ENCODE data around the gene ETV5. TPM values are rescaled to one million over a fixed set of nuclear protein-coding genes. Genes with fewer than 3 reads are reported as not detected.

The ETV5 gene
- total RNA-seq, 4 donors from 2014 or later: 19.0 to 31.6 (median 21.3) TPM

DNA sequence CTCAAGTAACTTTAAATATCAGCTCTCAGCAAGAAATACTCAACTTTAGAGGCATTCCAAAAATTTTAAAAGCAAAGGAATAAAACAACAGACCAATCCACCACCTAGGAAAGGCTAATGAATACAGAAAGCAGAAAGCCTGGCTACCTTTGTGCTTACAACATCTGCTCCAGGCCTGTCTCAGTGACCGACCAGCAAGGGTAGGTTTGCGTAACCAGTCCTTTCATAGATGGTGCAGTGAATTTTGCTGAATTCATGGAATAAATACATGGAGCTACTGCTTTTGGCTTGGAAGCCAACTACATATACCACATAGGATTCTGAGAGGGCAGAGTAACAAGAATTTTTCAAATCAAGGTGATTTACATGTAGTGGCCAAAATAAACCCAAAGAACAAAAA lies 27.2 kb downstream of the ETV5 start:
- Histone ChIP-seq H3K4me3 (no peak overlapping the region), H3K27ac (no peak overlapping the region), H3K36me3 (peaks cover 0 to 5% of the 10 kb centered on the region in 2 donors), H3K27me3 (no peaks in the 10 kb centered on the region), H3K9me3 (no peaks in the 10 kb centered on the region), H3K4me1 (no peaks in the 10 kb centered on the region)
- TF ChIP-seq, protein P1, sequence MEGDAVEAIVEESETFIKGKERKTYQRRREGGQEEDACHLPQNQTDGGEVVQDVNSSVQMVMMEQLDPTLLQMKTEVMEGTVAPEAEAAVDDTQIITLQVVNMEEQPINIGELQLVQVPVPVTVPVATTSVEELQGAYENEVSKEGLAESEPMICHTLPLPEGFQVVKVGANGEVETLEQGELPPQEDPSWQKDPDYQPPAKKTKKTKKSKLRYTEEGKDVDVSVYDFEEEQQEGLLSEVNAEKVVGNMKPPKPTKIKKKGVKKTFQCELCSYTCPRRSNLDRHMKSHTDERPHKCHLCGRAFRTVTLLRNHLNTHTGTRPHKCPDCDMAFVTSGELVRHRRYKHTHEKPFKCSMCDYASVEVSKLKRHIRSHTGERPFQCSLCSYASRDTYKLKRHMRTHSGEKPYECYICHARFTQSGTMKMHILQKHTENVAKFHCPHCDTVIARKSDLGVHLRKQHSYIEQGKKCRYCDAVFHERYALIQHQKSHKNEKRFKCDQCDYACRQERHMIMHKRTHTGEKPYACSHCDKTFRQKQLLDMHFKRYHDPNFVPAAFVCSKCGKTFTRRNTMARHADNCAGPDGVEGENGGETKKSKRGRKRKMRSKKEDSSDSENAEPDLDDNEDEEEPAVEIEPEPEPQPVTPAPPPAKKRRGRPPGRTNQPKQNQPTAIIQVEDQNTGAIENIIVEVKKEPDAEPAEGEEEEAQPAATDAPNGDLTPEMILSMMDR (IDR thresholded peaks at IDR 0.05 in 4 of 5, conservative IDR thresholded peaks at IDR 0.05 in 1 of 5): no peak
- no peak for TF ChIP-seq POLR2A (IDR thresholded peaks at IDR 0.05)
- intact Hi-C loops (cut with DNase I; ENCODE audit: low total_unique reads): no loop called here
- ATAC-seq (no peak), DNase-seq (no peak)
- in situ Hi-C loops (cut with MboI; ENCODE audit: low sequenced_read_pairs in 4 of 4): no loop called here

DNA sequence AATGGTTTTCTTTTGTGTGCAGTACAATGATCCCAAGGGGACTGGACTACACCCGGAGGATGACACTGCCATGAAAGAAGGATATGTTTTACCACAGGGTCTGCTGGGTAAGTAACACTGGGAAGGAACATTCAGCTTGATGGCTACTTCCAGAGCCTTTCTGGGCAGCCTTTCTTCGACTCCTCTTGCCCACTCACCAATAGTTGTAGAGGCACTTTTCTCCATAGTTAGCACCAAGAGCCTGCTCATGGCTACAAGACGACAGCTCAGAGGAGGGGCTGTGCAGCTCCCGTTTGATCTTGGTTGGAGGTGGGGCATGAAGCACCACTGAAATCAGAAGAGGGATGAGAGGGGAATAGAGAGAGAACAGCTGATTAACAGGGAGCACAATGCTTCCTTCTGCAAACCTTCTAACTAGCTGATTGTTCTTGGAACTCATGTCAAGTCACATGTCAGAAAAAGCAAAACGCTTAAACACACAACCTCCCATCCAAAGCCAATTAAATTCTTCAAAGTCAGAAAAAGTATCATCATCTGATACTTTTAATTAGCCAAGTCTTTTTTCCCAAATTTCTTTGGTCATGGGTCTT lies 27.9 kb downstream of the ETV5 start:
- no peaks in the 10 kb centered on the region for H3K9me3 ChIP-seq
- H3K27ac ChIP-seq: no peak overlapping the region
- no peak overlapping the region for H3K4me3 ChIP-seq
- DNase-seq (no peak), ATAC-seq (no peak)
- intact Hi-C loops (cut with DNase I; ENCODE audit: low total_unique reads) (no loop called here), in situ Hi-C loops (cut with MboI; ENCODE audit: low sequenced_read_pairs in 4 of 4) (no loop called here)
- H3K36me3 ChIP-seq: peaks cover 0 to 5% of the 10 kb centered on the region in 2 donors
- TF ChIP-seq POLR2A (IDR thresholded peaks at IDR 0.05): no peak
- TF ChIP-seq, protein P1 (IDR thresholded peaks at IDR 0.05 in 4 of 5, conservative IDR thresholded peaks at IDR 0.05 in 1 of 5): no peak
- no peaks in the 10 kb centered on the region for H3K27me3 ChIP-seq
- H3K4me1 ChIP-seq: no peaks in the 10 kb centered on the region

DNA sequence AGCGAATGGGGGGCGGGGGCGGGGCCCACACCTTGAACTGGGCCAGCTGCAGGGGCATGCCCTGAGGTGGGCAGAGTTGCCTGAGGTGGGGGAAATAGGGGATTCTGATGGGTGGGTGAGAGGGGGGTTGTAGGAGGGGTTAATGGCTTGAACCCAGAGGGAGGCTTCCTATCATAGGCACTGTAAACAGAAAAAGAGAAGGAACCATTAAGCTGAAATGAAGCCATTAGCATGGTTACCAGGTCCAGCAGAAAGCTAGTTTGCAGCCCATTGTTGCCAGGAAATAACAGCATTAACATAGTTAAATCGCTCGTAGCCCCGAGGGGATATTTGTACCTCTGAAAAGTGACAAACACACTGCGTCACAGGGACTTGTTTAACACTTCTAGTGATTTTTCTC lies 29.0 kb downstream of the ETV5 start:
- ATAC-seq: no peak
- no peak overlapping the region for H3K27ac ChIP-seq
- TF ChIP-seq, protein P1 (IDR thresholded peaks at IDR 0.05 in 4 of 5, conservative IDR thresholded peaks at IDR 0.05 in 1 of 5): no peak
- TF ChIP-seq POLR2A (IDR thresholded peaks at IDR 0.05): no peak
- H3K9me3 ChIP-seq: no peaks in the 10 kb centered on the region
- H3K4me1 ChIP-seq: no peaks in the 10 kb centered on the region
- intact Hi-C loops (cut with DNase I; ENCODE audit: low total_unique reads) (no loop called here), in situ Hi-C loops (cut with MboI; ENCODE audit: low sequenced_read_pairs in 4 of 4) (no loop called here)
- peaks cover 0 to 5% of the 10 kb centered on the region in 2 donors for H3K36me3 ChIP-seq
- no peaks in the 10 kb centered on the region for H3K27me3 ChIP-seq
- no peak for DNase-seq
- H3K4me3 ChIP-seq: no peak overlapping the region

DNA sequence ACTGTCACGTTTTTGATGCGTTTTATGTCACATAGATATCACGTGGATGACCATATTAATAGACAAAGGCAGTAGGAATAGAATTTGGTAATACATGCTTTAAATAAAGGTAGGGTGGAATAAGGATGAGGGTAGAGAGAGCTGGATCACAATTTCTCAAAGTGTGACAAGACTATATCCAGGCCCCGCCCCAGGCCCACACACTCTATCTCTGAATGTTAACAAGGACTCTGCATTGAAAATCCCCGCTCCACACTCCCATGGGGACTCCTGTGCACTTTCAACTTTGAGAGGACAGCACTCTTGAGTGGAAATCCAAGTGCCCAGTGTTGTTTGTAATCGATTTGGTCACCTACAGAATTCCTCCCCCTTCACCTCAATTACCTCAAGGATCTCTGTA lies 31.4 kb downstream of the ETV5 start:
- DNase-seq (no peak), ATAC-seq (no peak)
- no peaks in the 10 kb centered on the region for H3K27me3 ChIP-seq
- no peak overlapping the region for H3K27ac ChIP-seq
- no peak overlapping the region for H3K4me3 ChIP-seq
- TF ChIP-seq POLR2A (IDR thresholded peaks at IDR 0.05): no peak
- TF ChIP-seq, protein P1 (IDR thresholded peaks at IDR 0.05 in 4 of 5, conservative IDR thresholded peaks at IDR 0.05 in 1 of 5): no peak
- no peaks in the 10 kb centered on the region for H3K4me1 ChIP-seq
- in situ Hi-C loops (cut with MboI; ENCODE audit: low sequenced_read_pairs in 4 of 4): no loop called here
- peaks cover 0 to 5% of the 10 kb centered on the region in 2 donors for H3K36me3 ChIP-seq
- intact Hi-C loops (cut with DNase I; ENCODE audit: low total_unique reads): no loop called here
- H3K9me3 ChIP-seq: no peaks in the 10 kb centered on the region
